Dendritic cell treated with granulocyte-macrophage colony-stimulating factor and Interleukin-4, amounts not matched to agents 40 ng/mL and 50 ng/mL, for 4 days (primary cell): Measurements from ENCODE around the gene AVEN.
"Not testable (repeated sequence)": the region's sequence is repeated elsewhere in the genome, so short reads cannot be mapped to it uniquely, and the experiment has no call there.

Experiments used
- H3K27ac Mint-ChIP-seq: one replicate; pipeline ENCODE4 v1.8.0; 2022; ENCODE audit warnings: mild to moderate bottlenecking, mixed read lengths
- H3K27me3 Mint-ChIP-seq: one replicate; pipeline ENCODE4 v1.8.0; 2022; ENCODE audit warnings: mild to moderate bottlenecking, mixed read lengths
- H3K36me3 Mint-ChIP-seq: one replicate; pipeline ENCODE4 v1.8.0; 2022; ENCODE audit warnings: low read depth, mixed read lengths
- H3K4me1 Mint-ChIP-seq: one replicate; pipeline ENCODE4 v1.8.0; 2022; ENCODE audit warnings: low read depth, mixed read lengths
- H3K4me3 Mint-ChIP-seq: one replicate; pipeline ENCODE4 v1.8.0; 2022; ENCODE audit warnings: mild to moderate bottlenecking, moderate library complexity, mixed read lengths
- H3K9me3 Mint-ChIP-seq: one replicate; pipeline ENCODE4 v1.8.0; 2022; ENCODE audit warnings: mixed read lengths
- intact Hi-C: fragments of 100-400 bp; cut with micrococcal nuclease; formaldehyde crosslinking; loops from one replicate; pipeline ENCODE4 v1.15.0; 2022

Gene AVEN

GRCh38 chr15:34019369-34019990 lies 19.5 kb downstream of the AVEN start:
- Mint-ChIP-seq H3K27me3 (no peaks in the 10 kb centered on the region), H3K36me3 (no peaks in the 10 kb centered on the region), H3K27ac (no peak overlapping the region), H3K9me3 (peaks cover 7% of the 10 kb centered on the region), H3K4me3 (no peak overlapping the region), H3K4me1 (no peaks in the 10 kb centered on the region)
- intact Hi-C loops: no loop called here

GRCh38 chr15:34018738-34019137 lies 20.3 kb downstream of the AVEN start:
- intact Hi-C loops, H3K36me3 Mint-ChIP-seq, H3K27me3 Mint-ChIP-seq, H3K4me1 Mint-ChIP-seq, H3K9me3 Mint-ChIP-seq, H3K27ac Mint-ChIP-seq, H3K4me3 Mint-ChIP-seq: not testable (repeated sequence)

- intact Hi-C loops: no loop called here
- no peak overlapping the region for H3K27ac Mint-ChIP-seq
- H3K36me3 Mint-ChIP-seq: no peaks in the 10 kb centered on the region
- H3K4me1 Mint-ChIP-seq: no peaks in the 10 kb centered on the region
- no peak overlapping the region for H3K4me3 Mint-ChIP-seq
- H3K27me3 Mint-ChIP-seq: no peaks in the 10 kb centered on the region
- H3K9me3 Mint-ChIP-seq: peaks cover 7% of the 10 kb centered on the region
Observed at GRCh38 chr15:34018021-34018645, 20.9 kb downstream of the AVEN start.

GRCh38 chr15:34014556-34014955 lies 24.4 kb downstream of the AVEN start:
- H3K9me3 Mint-ChIP-seq: peaks cover 7% of the 10 kb centered on the region
- intact Hi-C loops: no loop called here
- no peaks in the 10 kb centered on the region for H3K36me3 Mint-ChIP-seq
- H3K4me1 Mint-ChIP-seq: no peaks in the 10 kb centered on the region
- H3K27ac Mint-ChIP-seq: no peak overlapping the region
- no peaks in the 10 kb centered on the region for H3K27me3 Mint-ChIP-seq
- no peak overlapping the region for H3K4me3 Mint-ChIP-seq

- H3K27me3 Mint-ChIP-seq: no peaks in the 10 kb centered on the region
- H3K4me3 Mint-ChIP-seq: no peak overlapping the region
- H3K27ac Mint-ChIP-seq: no peak overlapping the region
- H3K36me3 Mint-ChIP-seq: no peaks in the 10 kb centered on the region
- H3K9me3 Mint-ChIP-seq: peaks cover 7% of the 10 kb centered on the region
- intact Hi-C loops: no loop called here
- H3K4me1 Mint-ChIP-seq: no peaks in the 10 kb centered on the region
Observed at GRCh38 chr15:34013746-34014145, 25.3 kb downstream of the AVEN start.

- no peak overlapping the region for H3K27ac Mint-ChIP-seq
- intact Hi-C loops: no loop called here
- no peaks in the 10 kb centered on the region for H3K4me1 Mint-ChIP-seq
- no peaks in the 10 kb centered on the region for H3K9me3 Mint-ChIP-seq
- H3K27me3 Mint-ChIP-seq: no peaks in the 10 kb centered on the region
- no peaks in the 10 kb centered on the region for H3K36me3 Mint-ChIP-seq
- no peak overlapping the region for H3K4me3 Mint-ChIP-seq
Observed at GRCh38 chr15:34012461-34013028, 26.5 kb downstream of the AVEN start.

GRCh38 chr15:34011481-34011880 lies 27.5 kb downstream of the AVEN start:
- Mint-ChIP-seq H3K4me1 (no peaks in the 10 kb centered on the region), H3K9me3 (no peaks in the 10 kb centered on the region), H3K36me3 (no peaks in the 10 kb centered on the region), H3K4me3 (no peak overlapping the region), H3K27ac (no peak overlapping the region), H3K27me3 (no peaks in the 10 kb centered on the region)
- intact Hi-C loops: no loop called here

- intact Hi-C loops: no loop called here
- H3K36me3 Mint-ChIP-seq: no peaks in the 10 kb centered on the region
Observed at GRCh38 chr15:34010921-34011320, 28.1 kb downstream of the AVEN start.

GRCh38 chr15:34009656-34010055 lies 29.3 kb downstream of the AVEN start:
- Mint-ChIP-seq H3K36me3 (no peaks in the 10 kb centered on the region), H3K27ac (no peak overlapping the region), H3K9me3 (no peaks in the 10 kb centered on the region), H3K4me1 (no peaks in the 10 kb centered on the region), H3K27me3 (no peaks in the 10 kb centered on the region), H3K4me3 (no peak overlapping the region)
- intact Hi-C loops: no loop called here

More at GRCh38 chr15:34010921-34011320, 28.1 kb downstream of the AVEN start:
- no peaks in the 10 kb centered on the region for H3K4me1 Mint-ChIP-seq
- no peak overlapping the region for H3K4me3 Mint-ChIP-seq
- H3K27ac Mint-ChIP-seq: no peak overlapping the region
- H3K9me3 Mint-ChIP-seq: no peaks in the 10 kb centered on the region
- H3K27me3 Mint-ChIP-seq: no peaks in the 10 kb centered on the region

GRCh38 chr15:34006381-34006780 lies 32.6 kb downstream of the AVEN start:
- Mint-ChIP-seq H3K27me3 (no peaks in the 10 kb centered on the region), H3K4me3 (no peak overlapping the region), H3K4me1 (no peaks in the 10 kb centered on the region), H3K9me3 (no peaks in the 10 kb centered on the region), H3K36me3 (no peaks in the 10 kb centered on the region), H3K27ac (no peak overlapping the region)
- intact Hi-C loops: no loop called here

- H3K9me3 Mint-ChIP-seq: no peaks in the 10 kb centered on the region
- no peaks in the 10 kb centered on the region for H3K4me1 Mint-ChIP-seq
- H3K36me3 Mint-ChIP-seq: no peaks in the 10 kb centered on the region
- no peaks in the 10 kb centered on the region for H3K27me3 Mint-ChIP-seq
- H3K27ac Mint-ChIP-seq: no peak overlapping the region
- H3K4me3 Mint-ChIP-seq: no peak overlapping the region
- intact Hi-C loops: no loop called here
Observed at GRCh38 chr15:34001536-34001935, 37.5 kb downstream of the AVEN start.

GRCh38 chr15:33995666-33996065 lies 43.3 kb downstream of the AVEN start:
- H3K9me3 Mint-ChIP-seq, H3K4me3 Mint-ChIP-seq, H3K4me1 Mint-ChIP-seq, intact Hi-C loops, H3K36me3 Mint-ChIP-seq, H3K27ac Mint-ChIP-seq, H3K27me3 Mint-ChIP-seq: not testable (repeated sequence)

GRCh38 chr15:33994005-33994615 lies 44.9 kb downstream of the AVEN start:
- no peaks in the 10 kb centered on the region for H3K27me3 Mint-ChIP-seq
- no peak overlapping the region for H3K27ac Mint-ChIP-seq
- H3K4me3 Mint-ChIP-seq: no peak overlapping the region
- intact Hi-C loops: no loop called here
- no peaks in the 10 kb centered on the region for H3K9me3 Mint-ChIP-seq
- no peaks in the 10 kb centered on the region for H3K36me3 Mint-ChIP-seq
- no peaks in the 10 kb centered on the region for H3K4me1 Mint-ChIP-seq

- Mint-ChIP-seq H3K9me3 (no peaks in the 10 kb centered on the region), H3K36me3 (no peaks in the 10 kb centered on the region), H3K27ac (no peak overlapping the region), H3K27me3 (no peaks in the 10 kb centered on the region), H3K4me3 (no peak overlapping the region), H3K4me1 (no peaks in the 10 kb centered on the region)
- intact Hi-C loops: no loop called here
Observed at GRCh38 chr15:33988384-33988783, 50.6 kb downstream of the AVEN start.
